Activated CD4-positive, alpha-beta memory T cell treated with anti-CD3 and anti-CD28 coated beads for 36 hours (primary cell): ENCODE results near the gene NUDT3. TPM values are rescaled to one million over a fixed set of nuclear protein-coding genes. Genes with fewer than 3 reads are reported as not detected.
"Not testable (repeated sequence)": the region's sequence is repeated elsewhere in the genome, so short reads cannot be mapped to it uniquely, and the experiment has no call there.

ENCODE experiments used
- CTCF ChIA-PET: fragments of 350-600 bp; sonication (Branson Sonifier 250); formaldehyde crosslinking; loops from one replicate; lab custom pipeline; 2021; ENCODE audit warnings: antibody characterized with exemption, inconsistent platforms; lab: Charles Lee
- POLR2A ChIA-PET: fragments of 350-600 bp; sonication (Branson Sonifier 250); formaldehyde crosslinking; loops from one replicate; lab custom pipeline; 2021; ENCODE audit warnings: antibody characterized with exemption; lab: Charles Lee
- DNase-seq: peaks from one replicate; pipeline ENCODE4 v3.0.0-alpha.2; 2020
- H3K27ac Mint-ChIP-seq: one replicate; pipeline ENCODE4 v1.8.0; 2021; ENCODE audit warnings: mixed read lengths
- H3K27me3 Mint-ChIP-seq: one replicate; pipeline ENCODE4 v1.8.0; 2021; ENCODE audit warnings: mixed read lengths
- H3K36me3 Mint-ChIP-seq: one replicate; pipeline ENCODE4 v1.8.0; 2021; ENCODE audit warnings: mixed read lengths
- H3K4me1 Mint-ChIP-seq: one replicate; pipeline ENCODE4 v1.8.0; 2021; ENCODE audit warnings: low read depth, mixed read lengths
- H3K4me3 Mint-ChIP-seq: one replicate; pipeline ENCODE4 v1.8.0; 2021; ENCODE audit warnings: mild to moderate bottlenecking, mixed read lengths
- H3K9me3 Mint-ChIP-seq: one replicate; pipeline ENCODE4 v1.8.0; 2021; ENCODE audit warnings: mixed read lengths
- intact Hi-C: fragments of 100-400 bp; cut with micrococcal nuclease; formaldehyde crosslinking; loops from one replicate; pipeline ENCODE4 v1.15.1; 2023
- total RNA-seq, 2 experiments: library from RNA; stranded (reverse); gene quantifications; one replicate each; pipeline ENCODE4 v1.2.3, GENCODE V29; 2021

Gene NUDT3
- total RNA-seq, 2 experiments from 2014 or later, result 12.7 to 13.4 TPM

DNA sequence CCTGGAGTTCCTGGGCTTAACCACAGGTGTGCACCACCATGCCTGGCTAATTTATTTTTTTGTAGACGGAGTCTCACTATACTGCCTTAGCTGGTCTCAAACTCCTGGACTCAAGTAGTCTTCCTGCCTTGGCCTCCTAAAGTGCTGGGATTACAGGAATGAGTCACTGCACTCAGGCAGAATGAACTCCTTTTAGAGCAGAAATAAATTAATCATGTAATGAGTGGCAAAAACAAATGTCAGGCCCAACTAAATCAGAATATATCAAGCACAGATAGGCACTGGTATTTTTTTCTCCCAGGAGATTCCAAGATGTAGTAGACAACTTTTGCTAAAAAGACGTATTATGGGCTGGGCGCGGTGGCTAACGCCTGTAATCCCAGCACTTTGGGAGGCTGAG, 30.8 kb upstream of the NUDT3 start:
- Mint-ChIP-seq H3K27ac (peak overlapping the region; percentile 99), H3K4me3 (peak overlapping the region; percentile 42), H3K27me3 (no peaks in the 10 kb centered on the region), H3K36me3 (peaks cover 64% of the 10 kb centered on the region), H3K9me3 (no peaks in the 10 kb centered on the region), H3K4me1 (peaks cover 44% of the 10 kb centered on the region)
- DNase-seq, result no peak
- ChIA-PET POLR2A (interaction anchor here (4.5 kb wide), 1 partner anchor 8 kb away, joined by 34 read pairs; no protein-coding TSS in a partner anchor), CTCF (interaction anchor here (0.8 to 1.8 kb wide), 4 partner anchors 8 to 174 kb away, joined by 3 to 9 read pairs (median 4); no protein-coding TSS in a partner anchor)
- intact Hi-C loops, result no loop called here

DNA sequence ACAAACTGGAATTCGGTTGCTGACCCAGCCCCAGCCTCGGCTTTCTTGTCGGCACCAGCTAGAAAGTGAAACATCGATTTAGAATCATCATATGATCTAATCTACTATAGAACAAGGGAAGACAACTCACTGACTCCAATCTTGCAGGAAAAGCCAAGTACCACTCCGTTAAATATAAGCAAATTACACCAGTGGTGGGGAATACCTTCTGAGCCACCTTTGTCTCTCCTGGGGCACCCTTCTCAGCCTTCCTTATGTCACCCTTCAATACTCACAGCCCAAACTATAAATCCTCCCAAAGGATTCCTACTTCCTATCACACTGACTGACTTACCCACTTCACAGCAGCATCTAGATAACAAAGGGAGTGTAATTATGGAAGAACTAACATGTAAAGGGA, 25.9 kb upstream of the NUDT3 start:
- CTCF ChIA-PET, result no interaction called here
- peaks cover 69% of the 10 kb centered on the region for H3K36me3 Mint-ChIP-seq
- H3K27me3 Mint-ChIP-seq, result no peaks in the 10 kb centered on the region
- intact Hi-C loops, result loop anchor here (5.0 kb wide), 1 partner anchor 256 kb away; no protein-coding TSS in a partner anchor
- peaks cover 28% of the 10 kb centered on the region for H3K4me1 Mint-ChIP-seq
- POLR2A ChIA-PET, result interaction anchor here (0.6 kb wide), 1 partner anchor 959 kb away, joined by 3 read pairs; no protein-coding TSS in a partner anchor
- DNase-seq, result no peak
- H3K4me3 Mint-ChIP-seq, result no peak overlapping the region
- H3K9me3 Mint-ChIP-seq, result no peaks in the 10 kb centered on the region
- H3K27ac Mint-ChIP-seq, result peak overlapping the region; percentile 51

DNA sequence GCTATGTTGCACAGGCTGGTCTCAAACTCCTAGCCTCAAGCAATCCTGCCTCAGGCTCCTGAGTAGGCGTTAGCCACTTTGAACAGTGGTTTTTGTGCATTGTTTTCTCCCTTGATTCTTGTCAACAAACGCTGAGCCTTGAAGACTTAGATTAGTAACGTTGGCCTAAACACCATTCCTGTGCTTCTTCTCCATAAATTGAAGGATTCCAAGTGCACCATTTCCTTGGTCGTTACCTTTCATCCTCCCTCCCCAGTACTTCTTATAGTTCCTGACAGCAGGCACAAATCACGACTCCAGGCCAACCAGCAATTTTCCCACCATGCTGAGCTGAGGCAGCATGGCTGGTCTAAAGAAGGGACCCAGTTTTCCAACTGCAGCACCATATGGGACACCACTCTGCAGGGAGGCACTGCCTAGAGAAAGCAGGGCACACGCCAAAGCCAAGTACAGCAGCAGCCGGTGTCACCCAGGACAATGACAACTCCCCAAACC, 24.5 kb upstream of the NUDT3 start:
- Mint-ChIP-seq H3K27me3 (no peaks in the 10 kb centered on the region), H3K4me1 (peaks cover 21% of the 10 kb centered on the region), H3K9me3 (no peaks in the 10 kb centered on the region), H3K27ac (peak overlapping the region; percentile 44), H3K4me3 (no peak overlapping the region), H3K36me3 (peaks cover 61% of the 10 kb centered on the region)
- POLR2A ChIA-PET, result interaction anchor here (3.4 kb wide), 1 partner anchor 8 kb away, joined by 34 read pairs; the partner anchor contains the start of gene RPS10
- CTCF ChIA-PET, result interaction anchor here (1.1 to 3.8 kb wide), 4 partner anchors 167 to 254 kb away, joined by 3 to 42 read pairs (median 32); partner anchors contain the start of gene SMIM29
- intact Hi-C loops, result loop anchor here (5.0 kb wide), 1 partner anchor 255 kb away; no protein-coding TSS in a partner anchor
- no peak for DNase-seq

DNA sequence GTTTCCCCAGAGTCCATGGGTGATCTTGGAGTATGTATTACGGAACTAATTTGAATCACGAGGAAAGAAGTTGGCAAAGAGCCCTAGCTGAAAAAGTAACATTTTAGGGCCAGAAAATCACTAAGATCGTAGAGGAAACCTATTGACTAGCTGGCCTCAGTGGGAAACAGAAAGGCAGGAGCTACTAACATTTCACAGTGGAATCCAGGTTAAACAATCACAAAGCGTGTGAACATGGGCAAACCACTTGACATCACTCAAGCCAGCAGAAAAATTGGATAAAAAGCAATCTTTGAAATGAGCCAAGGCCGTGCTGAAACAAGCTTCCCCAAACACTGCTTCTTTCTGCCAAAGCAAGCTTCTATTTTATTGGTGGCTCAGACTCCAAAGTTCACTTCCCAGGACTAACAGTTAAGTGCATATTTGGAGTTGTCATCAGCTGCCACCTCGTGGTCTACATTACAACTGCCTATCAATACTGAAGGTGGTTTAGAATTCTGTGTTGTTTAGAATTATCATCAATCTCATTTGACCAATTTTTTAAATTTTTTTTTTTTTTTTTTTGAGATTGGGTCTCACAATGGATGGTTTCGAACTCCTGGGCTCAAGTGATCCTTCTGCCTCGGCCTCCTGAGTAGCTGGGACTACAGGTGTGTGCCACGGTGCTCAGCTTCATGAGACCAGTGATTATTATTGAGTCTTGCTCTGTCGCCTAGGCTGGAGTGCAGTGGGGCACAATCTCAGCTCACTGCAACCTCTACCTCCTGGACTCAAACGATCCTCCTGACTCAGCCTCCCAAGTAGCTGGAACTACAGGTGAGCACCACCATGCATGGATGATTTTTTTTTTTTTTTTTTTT, 22.8 kb upstream of the NUDT3 start:
- H3K27me3 Mint-ChIP-seq, result no peaks in the 10 kb centered on the region
- CTCF ChIA-PET, result interaction anchor here (0.6 to 3.8 kb wide), 17 partner anchors 8 to 842 kb away, joined by 3 to 42 read pairs (median 6); partner anchors contain the start of genes NUDT3 and SMIM29
- H3K9me3 Mint-ChIP-seq, result no peaks in the 10 kb centered on the region
- POLR2A ChIA-PET, result interaction anchor here (0.7 to 3.4 kb wide), 5 partner anchors 9 to 473 kb away, joined by 3 to 34 read pairs (median 6); partner anchors contain the start of genes HMGA1, RPS10 and TAF11
- H3K27ac Mint-ChIP-seq, result peak overlapping the region; percentile 8
- H3K4me1 Mint-ChIP-seq, result peaks cover 12% of the 10 kb centered on the region
- no peak overlapping the region for H3K4me3 Mint-ChIP-seq
- H3K36me3 Mint-ChIP-seq, result peaks cover 50% of the 10 kb centered on the region
- intact Hi-C loops, result loop anchor here (1.0 to 5.0 kb wide), 3 partner anchors 166 to 253 kb away; partner anchors contain the start of gene SMIM29
- peak; percentile 35 for DNase-seq

DNA sequence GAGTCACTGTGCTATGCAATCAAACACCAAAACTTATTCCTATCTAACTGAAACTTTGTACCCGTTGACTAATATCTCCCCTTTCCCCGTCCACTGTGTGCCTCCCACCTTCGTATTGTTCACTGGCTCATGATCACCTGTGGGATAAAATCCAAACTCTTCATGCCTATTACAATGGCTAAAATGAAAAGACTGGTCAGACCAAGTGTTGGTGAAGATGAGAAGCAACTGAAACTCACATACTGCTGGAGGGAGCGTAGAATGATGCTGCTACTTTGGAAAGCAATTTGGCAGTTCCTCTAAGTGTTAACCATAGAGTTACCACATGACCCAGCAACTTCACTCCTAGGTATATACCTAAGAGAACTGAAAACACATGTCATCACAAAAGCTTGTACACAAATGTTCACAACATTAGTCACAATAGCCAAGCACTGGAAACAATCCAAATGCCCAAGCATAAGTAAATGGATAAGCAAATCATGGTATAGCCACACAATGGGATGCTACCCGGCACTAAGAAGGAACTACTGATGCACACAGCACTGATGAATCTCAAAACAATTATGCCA, 20.3 kb upstream of the NUDT3 start:
- H3K36me3 Mint-ChIP-seq, result peaks cover 29% of the 10 kb centered on the region
- peaks cover 5% of the 10 kb centered on the region for H3K4me1 Mint-ChIP-seq
- no peaks in the 10 kb centered on the region for H3K27me3 Mint-ChIP-seq
- H3K9me3 Mint-ChIP-seq, result no peaks in the 10 kb centered on the region
- intact Hi-C loops, result no loop called here
- ChIA-PET CTCF (no interaction called here), POLR2A (no interaction called here)
- DNase-seq, result no peak
- no peak overlapping the region for H3K4me3 Mint-ChIP-seq
- H3K27ac Mint-ChIP-seq, result peak overlapping the region; percentile 11

DNA sequence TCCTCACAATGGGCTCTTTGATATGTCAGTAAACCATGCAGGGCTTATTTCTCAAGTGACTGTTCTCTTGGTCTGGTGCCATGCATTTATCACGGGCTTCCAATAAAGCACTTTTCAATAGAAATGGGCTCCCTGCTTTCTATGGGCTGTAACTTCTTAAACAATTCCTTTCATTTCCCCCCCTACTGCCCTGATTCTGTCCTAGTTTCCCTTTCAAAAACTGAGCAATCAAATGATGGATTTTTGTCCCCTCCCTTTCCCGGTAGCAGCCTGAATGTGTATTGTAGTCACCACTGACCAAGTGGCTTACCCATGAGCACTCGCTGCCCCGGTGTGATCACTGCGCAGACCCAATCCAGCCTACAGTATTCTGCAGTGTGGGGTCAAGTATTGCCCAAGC, 19.5 kb upstream of the NUDT3 start:
- peaks cover 22% of the 10 kb centered on the region for H3K36me3 Mint-ChIP-seq
- intact Hi-C loops, result no loop called here
- ChIA-PET POLR2A (no interaction called here), CTCF (no interaction called here)
- H3K27ac Mint-ChIP-seq, result no peak overlapping the region
- H3K27me3 Mint-ChIP-seq, result no peaks in the 10 kb centered on the region
- no peak for DNase-seq
- H3K9me3 Mint-ChIP-seq, result no peaks in the 10 kb centered on the region
- H3K4me3 Mint-ChIP-seq, result no peak overlapping the region
- peaks cover 5% of the 10 kb centered on the region for H3K4me1 Mint-ChIP-seq

DNA sequence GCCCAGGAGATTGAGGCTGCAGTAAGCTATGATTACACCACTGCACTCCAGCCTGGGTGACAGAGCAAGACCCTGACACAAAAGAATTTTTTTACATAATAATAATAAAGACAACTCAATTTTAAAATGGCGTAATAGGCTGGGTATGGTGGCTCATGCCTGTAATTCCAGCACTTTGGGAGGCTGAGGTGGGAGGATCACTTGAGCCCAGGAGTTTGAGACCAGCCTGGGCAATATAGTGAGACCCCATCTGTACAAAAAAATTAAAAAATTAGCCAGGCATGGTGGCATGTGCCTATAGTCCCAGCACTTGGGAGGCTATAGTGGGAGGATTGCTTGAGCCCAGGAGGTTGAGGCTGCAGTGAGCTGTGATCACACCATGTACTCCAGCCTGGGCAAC, 15.4 kb upstream of the NUDT3 start:
- H3K36me3 Mint-ChIP-seq, H3K4me1 Mint-ChIP-seq, intact Hi-C loops, DNase-seq, H3K9me3 Mint-ChIP-seq, H3K4me3 Mint-ChIP-seq, H3K27ac Mint-ChIP-seq, H3K27me3 Mint-ChIP-seq, POLR2A ChIA-PET, CTCF ChIA-PET: not testable (repeated sequence)

DNA sequence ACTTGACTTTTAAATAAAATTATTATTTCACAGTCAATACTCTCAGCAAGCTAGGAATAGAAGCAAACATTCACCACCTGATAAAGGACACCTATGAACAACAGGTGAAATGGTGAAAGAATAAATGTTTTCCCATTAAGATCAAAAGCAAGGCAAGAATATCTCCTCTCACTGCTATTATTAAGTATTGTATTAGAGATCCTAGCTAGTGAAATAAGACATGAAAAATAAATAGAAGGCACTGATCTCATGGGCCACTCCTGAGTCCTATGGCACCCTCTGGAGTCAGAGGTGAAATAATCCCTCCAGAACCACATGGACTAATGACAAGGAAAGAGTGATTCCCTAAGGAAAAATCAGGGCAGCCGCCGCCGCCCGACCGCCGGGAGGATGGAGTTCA, 4.0 kb upstream of the NUDT3 start:
- DNase-seq, result no peak
- no peaks in the 10 kb centered on the region for H3K36me3 Mint-ChIP-seq
- ChIA-PET CTCF (interaction anchor here (0.5 to 3.0 kb wide), 3 partner anchors 147 to 209 kb away, joined by 3 to 12 read pairs (median 9); partner anchors contain the start of gene SMIM29), POLR2A (no interaction called here)
- no peak overlapping the region for H3K27ac Mint-ChIP-seq
- no peaks in the 10 kb centered on the region for H3K27me3 Mint-ChIP-seq
- intact Hi-C loops, result loop anchor here (10.0 kb wide), 1 partner anchor 72 kb away; no protein-coding TSS in a partner anchor
- peaks cover 11% of the 10 kb centered on the region for H3K4me1 Mint-ChIP-seq
- peaks cover 7% of the 10 kb centered on the region for H3K9me3 Mint-ChIP-seq
- no peak overlapping the region for H3K4me3 Mint-ChIP-seq

DNA sequence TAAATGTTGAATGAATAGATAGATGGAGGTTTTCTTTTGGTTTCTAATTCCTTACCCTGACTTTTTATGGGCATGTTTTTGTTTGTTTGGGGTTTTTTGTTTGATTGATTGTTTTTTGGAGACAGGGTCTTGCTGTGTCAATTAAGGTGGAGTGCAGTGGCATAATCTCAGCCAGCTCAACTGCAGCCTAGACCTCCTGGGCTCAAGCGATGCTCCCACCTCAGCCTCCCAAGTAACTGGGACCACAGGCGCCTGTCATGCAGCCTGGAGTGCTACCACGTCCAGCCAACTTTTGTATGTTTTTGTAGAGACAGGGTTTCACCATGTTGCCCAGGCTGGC, 1.5 kb upstream of the NUDT3 start:
- Mint-ChIP-seq H3K27me3 (no peaks in the 10 kb centered on the region), H3K4me3 (peak overlapping the region; percentile 57), H3K9me3 (peaks cover 7% of the 10 kb centered on the region), H3K36me3 (no peaks in the 10 kb centered on the region), H3K4me1 (peaks cover 15% of the 10 kb centered on the region), H3K27ac (no peak overlapping the region)
- DNase-seq, result no peak
- CTCF ChIA-PET, result interaction anchor here (1.1 to 2.4 kb wide), 3 partner anchors 21 to 198 kb away, joined by 4 to 15 read pairs (median 6); no protein-coding TSS in a partner anchor
- POLR2A ChIA-PET, result no interaction called here
- intact Hi-C loops, result loop anchor here (5.0 to 10.0 kb wide), 2 partner anchors 33 to 69 kb away; partner anchors contain the start of gene RPS10

DNA sequence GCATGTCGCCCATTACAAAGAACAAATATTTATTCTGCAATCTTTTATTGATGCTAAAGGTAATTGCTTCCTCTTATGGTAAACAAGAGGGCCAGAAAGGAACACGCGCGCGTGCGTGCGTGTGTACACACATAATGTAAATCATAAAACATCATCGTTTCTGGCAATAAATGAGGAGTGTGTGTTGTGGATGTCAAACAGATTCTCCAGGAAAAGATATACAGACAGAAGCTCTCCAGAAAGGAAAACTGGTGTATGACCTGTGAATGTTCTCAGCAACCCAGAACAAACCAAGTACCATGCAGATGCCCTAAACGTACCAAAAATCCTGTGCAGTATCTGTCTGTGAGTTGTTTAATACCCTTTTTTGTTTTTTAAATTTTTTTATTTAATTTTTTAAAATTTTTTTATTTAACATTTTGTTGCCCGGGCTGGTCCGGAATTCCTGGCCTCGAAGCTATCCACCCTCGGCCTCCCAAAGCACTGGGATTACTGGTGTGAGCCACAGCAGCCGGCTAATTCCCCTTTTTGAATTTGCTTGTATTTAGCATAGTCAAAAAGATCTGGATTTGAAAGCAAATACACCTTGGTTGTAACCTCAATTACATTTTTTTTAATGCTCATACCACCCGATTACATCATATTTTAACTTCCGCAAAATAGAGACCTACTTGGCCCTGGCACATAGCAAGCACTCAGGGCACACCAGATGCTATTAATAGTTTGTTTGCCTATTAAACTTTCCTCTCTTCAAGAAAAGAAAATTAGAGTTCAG, 909 bp upstream of the NUDT3 start:
- ChIA-PET POLR2A (no interaction called here), CTCF (interaction anchor here (0.6 to 3.3 kb wide), 6 partner anchors 22 to 212 kb away, joined by 3 to 28 read pairs (median 5); partner anchors contain the start of gene SMIM29)
- H3K27me3 Mint-ChIP-seq, result no peaks in the 10 kb centered on the region
- H3K4me3 Mint-ChIP-seq, result peak overlapping the region; percentile 57
- peaks cover 18% of the 10 kb centered on the region for H3K4me1 Mint-ChIP-seq
- no peak for DNase-seq
- H3K27ac Mint-ChIP-seq, result peak overlapping the region; percentile 87
- peaks cover 7% of the 10 kb centered on the region for H3K9me3 Mint-ChIP-seq
- H3K36me3 Mint-ChIP-seq, result no peaks in the 10 kb centered on the region
- intact Hi-C loops, result loop anchor here (5.0 to 10.0 kb wide), 2 partner anchors 34 to 69 kb away; partner anchors contain the start of gene RPS10
